GM11168 (cell line): ENCODE results near the gene AUTS2.
"Not testable (repeated sequence)": the region's sequence is repeated elsewhere in the genome, so short reads cannot be mapped to it uniquely, and the experiment has no call there.

ENCODE experiments used
- in situ Hi-C: fragments of 300-500 bp; cut with MboI; formaldehyde crosslinking; loops from one replicate; pipeline ENCODE4 v1.12.0; 2022; ENCODE audit warnings: low sequenced_read_pairs; ENCODE audit not compliant: unreplicated experiment

The AUTS2 gene

GRCh38 chr7:70361821-70362220, 763.5 kb downstream of the AUTS2 start:
- in situ Hi-C loops: no loop called here

DNA sequence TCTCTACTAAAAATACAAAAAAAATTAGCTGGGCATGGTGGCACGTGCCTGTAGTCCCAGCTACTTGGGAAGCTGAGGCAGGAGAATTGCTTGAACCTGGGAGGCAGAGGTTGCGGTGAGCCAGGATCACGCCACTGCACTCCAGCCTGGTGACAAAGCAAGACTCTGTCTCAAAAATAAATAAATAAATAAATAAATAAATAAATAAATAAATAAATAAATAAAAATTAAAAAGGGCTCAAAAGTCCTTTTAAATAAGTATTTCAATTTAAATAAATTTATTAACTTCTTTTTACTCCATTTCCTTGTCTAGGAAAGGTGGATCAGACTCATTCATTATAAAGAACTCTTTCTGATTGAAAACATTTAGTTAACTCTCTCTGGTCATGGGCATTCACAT, 766.1 kb downstream of the AUTS2 start:
- in situ Hi-C loops: not testable (repeated sequence)

GRCh38 chr7:70371652-70372051, 773.4 kb downstream of the AUTS2 start:
- in situ Hi-C loops: no loop called here

- in situ Hi-C loops: no loop called here
These were observed 774.7 kb downstream of the AUTS2 start for GRCh38 chr7:70372768-70373515.

- in situ Hi-C loops: loop anchor here (25.0 kb wide), 1 partner anchor 962 kb away; no protein-coding TSS in a partner anchor
These were observed 776.7 kb downstream of the AUTS2 start for GRCh38 chr7:70374772-70375533.

- in situ Hi-C loops: loop anchor here (25.0 kb wide), 1 partner anchor 961 kb away; no protein-coding TSS in a partner anchor
These were observed 778.3 kb downstream of the AUTS2 start for GRCh38 chr7:70376561-70377031.

DNA sequence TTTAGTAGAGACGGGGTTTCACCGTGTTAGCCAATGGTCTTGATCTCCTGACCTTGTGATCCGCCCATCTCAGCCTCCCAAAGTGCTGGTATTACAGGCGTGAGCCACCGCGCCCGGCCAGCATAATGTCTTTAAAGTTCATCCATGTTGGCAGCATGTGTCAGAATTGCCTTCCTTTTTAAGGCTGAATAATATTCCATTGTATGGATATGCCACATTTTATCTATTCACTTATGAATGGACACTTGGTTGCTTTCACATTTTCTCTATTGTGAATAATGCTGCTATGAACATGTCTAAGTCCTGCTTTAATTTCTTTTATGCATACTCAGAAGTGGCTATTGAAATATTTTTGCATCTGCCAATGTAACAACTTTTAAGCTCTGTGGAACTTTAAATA, 779.7 kb downstream of the AUTS2 start:
- in situ Hi-C loops: loop anchor here (25.0 kb wide), 1 partner anchor 959 kb away; no protein-coding TSS in a partner anchor

DNA sequence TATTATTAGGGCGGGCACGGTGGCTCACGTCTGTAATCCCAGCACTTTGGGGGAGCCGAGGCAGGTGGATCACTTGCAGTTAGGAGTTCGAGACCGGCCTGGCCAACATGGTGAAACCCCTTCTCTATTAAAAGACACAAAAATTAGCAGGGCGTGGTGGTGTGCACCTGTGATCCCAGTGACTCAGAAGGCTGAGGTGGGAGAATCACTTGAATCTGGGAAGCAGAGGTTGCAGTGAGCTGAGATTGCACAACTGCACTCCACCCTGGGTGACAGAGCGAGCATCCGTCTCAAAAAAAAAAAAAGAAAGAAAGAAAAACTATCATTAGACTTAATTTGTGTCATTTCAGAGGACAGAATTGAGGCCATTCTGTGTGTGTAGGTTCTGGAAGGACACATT, 780.9 kb downstream of the AUTS2 start:
- in situ Hi-C loops: loop anchor here (25.0 kb wide), 1 partner anchor 958 kb away; no protein-coding TSS in a partner anchor

GRCh38 chr7:70380421-70381015, 782.2 kb downstream of the AUTS2 start:
- in situ Hi-C loops: loop anchor here (25.0 kb wide), 1 partner anchor 957 kb away; no protein-coding TSS in a partner anchor

DNA sequence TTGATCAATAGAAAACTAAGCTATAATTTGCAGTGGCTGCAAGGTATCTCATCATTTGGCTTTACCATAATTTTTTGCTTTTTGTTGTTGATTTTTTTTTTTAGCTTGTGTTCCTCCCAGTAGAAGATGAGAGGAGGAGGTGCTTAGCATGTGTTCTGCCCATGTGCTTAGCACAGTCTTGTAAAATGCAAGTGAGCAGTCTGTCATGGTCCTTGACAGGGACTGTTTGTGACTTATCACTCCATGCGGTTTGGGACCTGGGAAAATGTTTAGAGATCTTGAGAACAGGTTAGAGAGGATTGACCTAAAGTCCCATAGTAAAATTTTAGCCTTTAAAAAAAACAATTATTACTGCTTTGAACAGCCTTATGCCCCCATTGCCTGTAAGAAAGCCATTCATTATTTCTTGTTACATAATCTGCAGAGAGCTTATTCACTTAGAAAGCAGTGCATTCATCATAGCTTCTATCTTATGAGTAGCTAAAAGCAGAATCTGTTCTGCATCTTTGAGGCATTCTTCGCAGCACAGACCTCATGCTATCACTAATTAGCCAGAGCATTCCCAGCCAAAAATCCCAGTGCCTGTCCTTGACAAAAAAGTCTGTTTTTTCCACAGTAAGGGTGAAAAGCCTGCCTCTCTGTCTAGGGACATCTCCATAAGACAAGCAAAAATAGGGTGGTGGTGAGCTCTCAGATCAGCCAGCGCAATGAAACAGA, 784.9 kb downstream of the AUTS2 start:
- in situ Hi-C loops: loop anchor here (25.0 kb wide), 1 partner anchor 954 kb away; no protein-coding TSS in a partner anchor

GRCh38 chr7:70384024-70384423, 785.7 kb downstream of the AUTS2 start:
- in situ Hi-C loops: loop anchor here (25.0 kb wide), 1 partner anchor 953 kb away; no protein-coding TSS in a partner anchor

- in situ Hi-C loops: loop anchor here (25.0 kb wide), 1 partner anchor 952 kb away; no protein-coding TSS in a partner anchor
These were observed 786.6 kb downstream of the AUTS2 start for GRCh38 chr7:70384891-70385290.

- in situ Hi-C loops: loop anchor here (25.0 kb wide), 1 partner anchor 950 kb away; no protein-coding TSS in a partner anchor
These were observed 788.9 kb downstream of the AUTS2 start for GRCh38 chr7:70387217-70387616.

DNA sequence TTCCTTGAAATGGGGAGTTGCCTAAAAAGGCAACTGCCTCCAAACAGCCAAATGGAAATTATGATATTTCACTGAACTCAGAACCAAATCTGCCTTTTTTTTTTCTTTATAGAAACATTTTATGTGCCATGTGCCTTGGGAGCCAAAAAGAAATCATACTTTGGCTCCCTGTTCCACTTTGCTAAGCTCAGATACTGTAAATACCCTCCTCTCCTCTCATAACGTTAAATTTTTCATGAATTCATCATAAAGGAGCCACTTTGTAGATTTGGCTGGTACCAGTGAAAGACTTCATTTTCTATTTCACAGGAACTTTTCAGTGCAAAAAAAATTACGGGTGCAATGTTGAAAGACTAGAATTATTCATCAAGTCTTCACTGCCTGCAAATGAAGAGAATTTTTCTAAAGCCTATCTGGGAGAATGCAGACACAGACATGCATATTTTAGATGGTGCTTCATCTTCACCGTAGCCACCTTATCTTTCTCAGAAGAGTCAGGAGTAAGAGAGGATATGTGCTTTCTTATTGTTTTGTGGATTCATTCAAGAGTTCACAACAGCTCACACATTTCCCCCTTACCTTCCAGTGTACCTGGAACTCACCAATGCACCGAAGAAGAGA, 791.4 kb downstream of the AUTS2 start:
- in situ Hi-C loops: loop anchor here (25.0 kb wide), 1 partner anchor 948 kb away; no protein-coding TSS in a partner anchor

DNA sequence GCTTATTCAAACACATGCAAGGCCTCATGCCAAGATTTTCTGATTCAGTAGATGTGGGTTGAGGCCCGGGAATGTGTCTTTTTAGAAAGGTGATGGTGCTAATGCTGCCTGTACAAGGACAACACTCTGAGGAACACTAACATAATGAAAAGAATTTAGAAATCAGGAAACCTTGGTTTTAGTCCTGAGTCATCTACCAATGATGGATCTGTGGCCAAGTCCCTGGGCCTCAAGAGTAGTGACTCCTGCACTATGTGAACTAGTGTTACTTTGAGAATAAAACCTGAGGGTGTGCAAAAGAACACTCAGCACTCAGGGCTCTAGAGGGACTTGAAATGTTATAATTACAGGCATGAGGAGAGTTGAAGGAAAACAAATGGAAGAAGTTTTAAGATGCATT, 792.0 kb downstream of the AUTS2 start:
- in situ Hi-C loops: loop anchor here (25.0 kb wide), 1 partner anchor 947 kb away; no protein-coding TSS in a partner anchor

GRCh38 chr7:70392256-70392876, 794.1 kb downstream of the AUTS2 start:
- in situ Hi-C loops: loop anchor here (25.0 kb wide), 1 partner anchor 945 kb away; no protein-coding TSS in a partner anchor

DNA sequence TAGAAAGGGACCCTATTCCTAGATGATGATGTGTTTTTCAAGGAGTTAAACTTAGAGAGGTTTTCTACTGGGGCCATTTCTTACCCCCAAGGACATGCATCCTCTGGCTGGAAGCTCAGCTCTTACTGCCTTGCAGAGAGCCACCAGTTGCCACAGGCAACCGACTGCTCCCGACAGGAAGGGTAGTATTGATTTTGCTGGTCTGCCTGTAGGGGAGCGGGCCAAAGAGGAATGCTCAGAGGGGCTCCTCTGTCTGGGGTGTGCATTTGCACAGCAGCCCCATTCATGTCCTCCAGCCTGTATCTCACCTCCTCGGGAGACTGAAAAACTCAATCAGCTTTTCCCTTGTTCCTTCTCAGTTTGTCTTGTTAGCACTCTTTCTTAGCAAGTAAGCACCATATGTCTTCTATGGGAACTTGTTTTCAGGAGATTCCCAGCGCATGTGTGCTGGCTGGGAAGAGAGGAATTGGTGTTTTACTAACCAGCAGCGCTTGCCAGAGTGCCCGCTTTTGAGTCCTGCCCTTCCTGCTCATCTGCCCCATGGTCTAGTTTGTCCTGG, 794.7 kb downstream of the AUTS2 start:
- in situ Hi-C loops: loop anchor here (25.0 kb wide), 1 partner anchor 944 kb away; no protein-coding TSS in a partner anchor

DNA sequence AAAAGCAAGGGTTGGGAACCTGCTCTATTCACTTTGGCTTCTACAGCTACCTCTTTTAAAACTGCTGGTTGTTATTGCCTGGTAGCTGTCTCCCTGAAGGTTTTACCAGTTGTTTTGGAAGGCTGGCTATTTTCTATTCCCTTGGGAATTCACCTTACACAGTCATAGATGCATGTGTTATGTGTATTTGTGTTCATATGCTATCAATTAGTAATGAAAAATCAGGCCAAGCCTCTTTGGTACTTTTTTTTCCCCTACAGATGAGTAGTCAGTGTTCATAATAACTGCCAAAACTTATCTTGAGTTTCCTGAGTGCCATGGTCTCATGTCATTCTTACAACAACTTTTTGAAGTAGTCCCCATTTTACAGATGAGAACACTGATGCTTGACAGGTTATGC, 795.7 kb downstream of the AUTS2 start:
- in situ Hi-C loops: loop anchor here (25.0 kb wide), 1 partner anchor 943 kb away; no protein-coding TSS in a partner anchor
